Erythroblast (primary cell): ENCODE measurements around the gene APPBP2.

Source experiments
- GATA1 ChIP-seq: IDR thresholded peaks from 2 replicates; pipeline ENCODE4 v1.6.1; 2011; ENCODE audit warnings: low read depth, mild to moderate bottlenecking, control low read depth, low read length, moderate library complexity
- POLR2A ChIP-seq: IDR thresholded peaks from 2 replicates; pipeline ENCODE4 v1.6.1; 2011; ENCODE audit warnings: mild to moderate bottlenecking, low read length

- TF ChIP-seq POLR2A (no peak), GATA1 (no peak)
Measured at GRCh38 chr17:60513014-60513413, 13.0 kb downstream of the APPBP2 start.
